GM18909 (cell line): ENCODE results near the gene LRRTM4.
"Not testable (repeated sequence)": the region's sequence is repeated elsewhere in the genome, so short reads cannot be mapped to it uniquely, and the experiment has no call there.

Source experiments
- ATAC-seq: cut with Tn5 transposase; IDR thresholded peaks from one replicate; pipeline ENCODE4 v1.9.1; 2021; ENCODE audit warnings: mild to moderate bottlenecking; ENCODE audit not compliant: unreplicated experiment, poor library complexity

The LRRTM4 gene

GRCh38 chr2:76808732-76809131 is 713.4 kb downstream of the LRRTM4 start:
- ATAC-seq = no peak

- ATAC-seq = no peak
Observed at GRCh38 chr2:76793647-76794334, 728.4 kb downstream of the LRRTM4 start.

- not testable (repeated sequence) for ATAC-seq
Observed at GRCh38 chr2:76781313-76781712, 740.9 kb downstream of the LRRTM4 start.

GRCh38 chr2:76763276-76763675 is 758.9 kb downstream of the LRRTM4 start:
- ATAC-seq = no peak

DNA sequence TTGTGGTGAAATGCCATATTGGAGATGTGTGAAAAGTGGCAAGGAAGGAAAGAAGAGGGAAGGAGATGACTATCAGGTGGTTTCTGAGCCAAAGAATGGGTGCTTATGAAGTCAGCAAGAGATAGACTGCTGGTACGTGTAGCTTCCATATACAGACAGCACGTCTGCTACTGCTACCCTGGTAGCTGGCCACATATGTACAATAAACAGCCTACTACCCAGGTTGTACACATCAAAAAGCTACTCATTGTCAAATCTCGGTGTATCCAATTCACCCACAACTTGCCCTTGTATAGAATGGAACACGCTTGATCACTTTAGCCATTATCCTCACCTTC is 761.8 kb downstream of the LRRTM4 start:
- peak; percentile 23 for ATAC-seq

GRCh38 chr2:76759634-76760366 is 762.4 kb downstream of the LRRTM4 start:
- peak; percentile 49 for ATAC-seq

- no peak for ATAC-seq
Observed at GRCh38 chr2:76752506-76752905, 769.7 kb downstream of the LRRTM4 start.

- no peak for ATAC-seq
Observed at GRCh38 chr2:76749858-76750257, 772.3 kb downstream of the LRRTM4 start.

- ATAC-seq = no peak
Observed at GRCh38 chr2:76748581-76749296, 773.4 kb downstream of the LRRTM4 start.

- ATAC-seq = no peak
Observed at GRCh38 chr2:76745605-76746004, 776.6 kb downstream of the LRRTM4 start.

DNA sequence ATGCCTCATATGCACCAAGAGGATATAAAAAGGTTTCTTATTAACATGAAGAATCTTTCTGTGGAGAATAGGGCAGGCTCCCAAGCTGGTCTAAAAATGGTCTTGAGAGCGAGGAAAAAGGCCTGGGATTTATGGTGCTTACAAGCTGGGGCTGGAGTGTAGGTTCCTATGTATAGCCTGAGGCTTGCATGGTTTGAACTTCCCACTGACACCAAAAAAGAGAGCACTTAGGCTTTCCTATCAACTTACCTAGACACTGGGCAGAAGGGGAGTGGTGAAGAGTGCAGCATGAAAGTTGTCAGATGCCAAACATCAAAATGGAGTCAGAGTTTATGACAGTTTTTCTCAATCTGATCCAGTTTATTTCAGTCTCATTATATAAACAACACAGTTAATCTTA is 784.6 kb downstream of the LRRTM4 start:
- no peak for ATAC-seq

DNA sequence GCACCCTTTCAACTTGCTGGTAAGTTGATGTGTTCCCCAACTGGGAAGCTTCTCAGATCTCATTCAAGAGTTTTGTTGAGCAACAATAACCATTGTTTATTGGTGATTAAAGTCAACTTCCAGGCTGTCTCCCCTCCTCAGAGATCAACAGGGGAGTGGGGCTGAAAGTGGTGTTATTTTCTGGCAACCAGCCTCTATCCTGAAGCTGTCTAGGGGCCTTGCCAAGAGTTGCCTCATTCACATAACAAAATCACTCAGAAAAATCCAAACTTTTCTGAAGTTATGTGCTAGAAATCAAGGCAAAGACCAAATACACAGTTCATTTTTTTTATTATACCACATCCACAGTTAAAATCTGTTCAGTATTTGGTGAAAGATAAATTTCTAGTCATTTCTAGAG is 788.4 kb downstream of the LRRTM4 start:
- ATAC-seq = no peak

DNA sequence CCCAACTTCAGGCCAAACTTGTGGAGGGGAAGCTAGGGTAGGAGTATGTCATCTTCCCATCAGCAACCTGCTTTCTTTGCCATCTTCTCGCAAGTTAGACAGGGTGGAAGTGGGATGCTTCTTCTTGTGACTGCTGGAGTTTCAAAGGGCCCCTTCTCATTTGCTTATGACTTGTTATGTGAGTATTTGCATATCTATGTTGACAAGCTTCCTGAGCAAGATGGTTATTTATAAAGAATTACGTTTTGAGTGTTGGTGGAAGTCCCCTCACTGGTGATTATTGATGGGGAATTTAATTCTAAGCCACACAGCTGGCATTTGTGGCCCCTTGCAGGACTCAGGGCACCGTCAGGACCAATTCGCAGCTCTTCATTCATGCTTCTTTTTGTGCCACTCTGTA is 791.0 kb downstream of the LRRTM4 start:
- no peak for ATAC-seq

DNA sequence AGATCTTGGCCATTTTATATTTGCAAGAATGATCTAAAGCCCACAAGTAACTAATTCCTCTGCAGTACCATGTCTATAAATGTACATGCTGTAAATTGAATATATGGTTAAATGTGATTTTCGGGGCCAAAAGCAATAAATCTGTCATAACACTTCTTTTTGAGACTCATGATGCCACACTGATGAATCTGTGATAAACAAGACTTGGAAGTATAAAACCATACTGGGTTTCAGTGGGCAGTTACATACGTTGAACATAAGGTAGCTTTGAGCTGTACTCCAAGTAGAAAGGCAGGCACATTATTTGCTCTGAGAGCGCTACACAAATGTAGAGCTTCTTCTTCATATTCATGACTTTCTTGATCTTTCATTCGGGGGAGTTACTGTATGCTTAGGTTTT is 792.2 kb downstream of the LRRTM4 start:
- no peak for ATAC-seq

GRCh38 chr2:76721226-76721625 is 801.0 kb downstream of the LRRTM4 start:
- no peak for ATAC-seq

GRCh38 chr2:76713312-76713711 is 808.9 kb downstream of the LRRTM4 start:
- no peak for ATAC-seq

DNA sequence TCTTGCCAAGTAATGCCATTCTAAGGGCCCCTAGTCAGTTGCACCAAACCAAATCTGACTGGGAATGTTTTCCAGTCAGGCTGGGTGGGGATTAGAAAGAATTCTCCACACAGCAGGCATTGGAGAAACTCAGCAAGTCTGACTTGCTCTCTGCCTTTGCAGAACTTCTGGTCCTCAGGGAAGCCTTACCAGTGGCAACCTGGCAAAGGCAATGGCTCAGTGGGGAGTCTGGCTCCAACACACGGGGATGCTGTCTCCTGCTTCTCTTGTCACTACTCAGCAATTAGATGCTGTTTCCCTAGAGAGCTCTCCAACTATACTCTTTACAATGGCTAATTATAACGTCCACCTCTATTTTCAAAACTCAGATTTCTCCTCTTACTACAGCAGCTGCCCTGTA is 810.7 kb downstream of the LRRTM4 start:
- ATAC-seq = no peak

- no peak for ATAC-seq
Observed at GRCh38 chr2:76700894-76701293, 821.3 kb downstream of the LRRTM4 start.

- not testable (repeated sequence) for ATAC-seq
Observed at GRCh38 chr2:76697998-76698713, 824.0 kb downstream of the LRRTM4 start.
